Body of pancreas (tissue), 4 donors: ENCODE measurements around the gene PTPRH. TPM values are rescaled to one million over a fixed set of nuclear protein-coding genes. Genes with fewer than 3 reads are reported as not detected.

ENCODE experiments used
- ATAC-seq: fragments of 150-250 bp; one replicate; pipeline ENCODE4 v1.9.1; 2016
- DNase-seq, 4 donors: peaks; one replicate each; pipeline ENCODE4 v3.0.0-alpha.2; 2019
- H3K27ac ChIP-seq, 4 donors: fragments of 200-600 bp; sonication (generic); 1 replicate in 3 of 4; 2 replicates in 1 of 4; pipeline versions ENCODE4 v1.5.1 to v1.6.1; 2016 to 2019; ENCODE audit warnings: mild to moderate bottlenecking in 1 of 4, mixed read lengths in 1 of 4, moderate library complexity in 1 of 4
- H3K27me3 ChIP-seq, 2 donors: fragments of 200-600 bp; sonication (generic); one replicate each; pipeline ENCODE4 v1.6.0; 2016; ENCODE audit warnings: mild to moderate bottlenecking in 1 of 2
- H3K36me3 ChIP-seq, 2 donors: fragments of 200-600 bp; sonication (generic); replicated peaks in 1 of 2; 2 replicates each; pipeline ENCODE4 v1.5.1; 2016; ENCODE audit warnings: low read depth in 2 of 2; ENCODE audit not compliant: insufficient read depth in 1 of 2
- H3K4me1 ChIP-seq: fragments of 200-600 bp; sonication (generic); one replicate; pipeline ENCODE4 v1.6.0; 2016
- H3K4me3 ChIP-seq, 2 donors: fragments of 200-600 bp; sonication (generic); 1 replicate in 1 of 2; 2 replicates in 1 of 2; pipeline ENCODE4 v1.5.1; 2016 to 2019
- H3K9me3 ChIP-seq, 3 donors: fragments of 200-600 bp; sonication (generic); 1 replicate in 2 of 3; 2 replicates in 1 of 3; pipeline ENCODE4 v1.5.1; 2016
- POLR2A ChIP-seq, 3 donors: fragments of 450-650 bp; IDR thresholded peaks; one replicate each; pipeline ENCODE4 v1.6.1; 2016; ENCODE audit warnings: antibody characterized with exemption in 3 of 3, mild to moderate bottlenecking in 2 of 3
- WGBS, 2 donors: methylation state at CpG; one replicate each; pipeline ENCODE4 v1.1.5; 2017; 5-methylcytosine and 5-hydroxymethylcytosine counted together
- intact Hi-C: fragments of 100-400 bp; cut with DNase I; formaldehyde crosslinking; loops from one replicate; pipeline ENCODE4 v1.15.1; 2023
- total RNA-seq, 2 donors: library from RNA; depleted of rRNA; stranded (reverse); fragments of >200 nt; gene quantifications; one replicate each; pipeline ENCODE4 v1.1.0, GENCODE V29; 2016
- TF ChIP-seq, protein P1 (sequence below), 7 experiments: fragments of 450-650 bp in 4 of 7; fragments of 200-600 bp in 3 of 7; sonication (generic) in 3 of 7; IDR thresholded peaks; one replicate each; pipeline ENCODE4 v1.5.1; 2016 to 2019; ENCODE audit warnings: antibody characterized with exemption in 7 of 7

PTPRH gene
- total RNA-seq, 2 donors from 2014 or later, result 14.8 to 15.8 TPM

DNA sequence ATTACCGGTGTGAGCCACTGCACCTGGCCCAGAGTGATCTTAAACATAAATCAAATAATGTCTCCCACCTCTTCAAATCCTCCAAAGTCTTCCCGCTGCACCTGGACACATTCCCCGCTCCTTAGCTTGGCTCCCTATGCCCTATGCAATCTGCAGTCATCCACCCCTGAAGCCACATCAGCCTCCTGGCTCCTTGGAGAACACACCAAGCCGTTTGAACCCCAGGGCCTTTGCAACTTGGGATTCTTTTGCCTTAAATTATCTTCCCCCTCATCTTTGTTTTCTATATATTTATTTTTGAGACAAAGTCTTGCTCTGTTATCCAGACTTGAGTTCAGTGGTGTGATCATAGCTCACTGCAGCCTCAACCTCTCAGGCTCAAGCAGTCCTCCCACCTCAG, 40.2 kb downstream of the PTPRH start:
- ATAC-seq, result no peak

DNA sequence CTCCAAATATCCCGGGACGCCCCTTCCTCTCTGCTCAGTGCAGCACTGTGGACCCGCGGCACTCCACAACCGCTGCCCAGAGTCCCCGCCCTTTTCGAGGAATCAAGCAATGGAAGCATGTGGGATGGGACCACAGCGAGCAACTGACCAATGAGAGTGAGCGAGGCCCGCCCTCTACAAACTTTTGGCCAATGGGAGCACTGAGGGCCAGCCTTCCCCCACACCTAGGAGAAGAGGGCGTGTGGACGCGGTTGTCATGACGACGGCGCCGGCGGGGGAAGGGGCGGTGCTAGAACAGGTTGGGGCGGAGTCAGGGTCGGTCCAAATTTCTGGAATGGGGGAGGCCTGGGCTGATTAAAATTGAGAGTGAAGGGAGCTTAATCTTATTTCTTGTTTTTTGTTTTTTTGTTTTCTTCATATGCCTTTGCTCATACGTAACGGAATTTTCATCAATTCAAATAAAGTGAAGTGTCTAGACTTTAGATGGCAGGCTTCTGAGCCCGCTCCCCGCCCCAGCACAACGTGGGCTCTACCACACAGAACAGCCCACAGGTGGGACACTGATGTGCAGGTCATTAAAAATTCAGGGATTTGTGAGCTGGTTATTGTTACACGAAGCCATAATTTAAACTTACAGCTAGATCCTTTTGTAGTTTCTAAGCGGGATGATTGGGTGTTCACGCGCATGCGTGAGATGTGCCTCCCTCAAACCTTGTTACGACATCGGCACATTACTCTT, 42.6 kb downstream of the PTPRH start, which contains the start of gene DNAAF3:
Gene DNAAF3 (minus strand): TSS at position 84 of the 739 bp plus-strand sequence. CDS start 200 bp downstream, outside the sequence.
- ATAC-seq (peak; percentile 99), DNase-seq (peak; percentile 97 to 99 (median 98))
- Histone ChIP-seq H3K27ac (peak within 1 kb of the TSS; percentile 23 to 81 (median 46)), H3K27me3 (peaks cover 0 to 11% of the 10 kb centered on the region in 2 donors), H3K36me3 (no peaks in the 10 kb centered on the region), H3K4me3 (peak within 1 kb of the TSS in 1 of 2 donors; percentile 50), H3K9me3 (no peaks in the 10 kb centered on the region), H3K4me1 (peaks cover 17% of the 10 kb centered on the region)
- intact Hi-C loops, result no loop called here
- 1 to 3% methylated on average over 31 to 33 of the region's 33 CpGs for WGBS, 2 donors
- no peak for TF ChIP-seq POLR2A (IDR thresholded peaks at IDR 0.05)
- TF ChIP-seq, protein P1, sequence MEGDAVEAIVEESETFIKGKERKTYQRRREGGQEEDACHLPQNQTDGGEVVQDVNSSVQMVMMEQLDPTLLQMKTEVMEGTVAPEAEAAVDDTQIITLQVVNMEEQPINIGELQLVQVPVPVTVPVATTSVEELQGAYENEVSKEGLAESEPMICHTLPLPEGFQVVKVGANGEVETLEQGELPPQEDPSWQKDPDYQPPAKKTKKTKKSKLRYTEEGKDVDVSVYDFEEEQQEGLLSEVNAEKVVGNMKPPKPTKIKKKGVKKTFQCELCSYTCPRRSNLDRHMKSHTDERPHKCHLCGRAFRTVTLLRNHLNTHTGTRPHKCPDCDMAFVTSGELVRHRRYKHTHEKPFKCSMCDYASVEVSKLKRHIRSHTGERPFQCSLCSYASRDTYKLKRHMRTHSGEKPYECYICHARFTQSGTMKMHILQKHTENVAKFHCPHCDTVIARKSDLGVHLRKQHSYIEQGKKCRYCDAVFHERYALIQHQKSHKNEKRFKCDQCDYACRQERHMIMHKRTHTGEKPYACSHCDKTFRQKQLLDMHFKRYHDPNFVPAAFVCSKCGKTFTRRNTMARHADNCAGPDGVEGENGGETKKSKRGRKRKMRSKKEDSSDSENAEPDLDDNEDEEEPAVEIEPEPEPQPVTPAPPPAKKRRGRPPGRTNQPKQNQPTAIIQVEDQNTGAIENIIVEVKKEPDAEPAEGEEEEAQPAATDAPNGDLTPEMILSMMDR (IDR thresholded peaks at IDR 0.05), result peak in 2 of 7 experiments; percentile 23 to 39

More for the DNA sequence above, 40.2 kb downstream of the PTPRH start:
- Histone ChIP-seq H3K4me3 (no peak overlapping the region), H3K36me3 (no peaks in the 10 kb centered on the region), H3K4me1 (peaks cover 25% of the 10 kb centered on the region), H3K27me3 (peaks cover 0 to 18% of the 10 kb centered on the region in 2 donors), H3K9me3 (no peaks in the 10 kb centered on the region), H3K27ac (no peak overlapping the region)
- intact Hi-C loops, result no loop called here
- TF ChIP-seq POLR2A (IDR thresholded peaks at IDR 0.05), result no peak
- TF ChIP-seq, protein P1 (IDR thresholded peaks at IDR 0.05), result no peak
- no peak for DNase-seq
- WGBS, 2 donors, result 41 to 49% methylated on average over 4 of the region's 4 CpGs

- Histone ChIP-seq H3K4me3 (peak overlapping the region in 1 of 2 donors; percentile 50), H3K4me1 (peaks cover 17% of the 10 kb centered on the region), H3K27ac (peak overlapping the region in 3 of 4 donors; percentile 23 to 81 (median 42)), H3K27me3 (peaks cover 0 to 17% of the 10 kb centered on the region in 2 donors), H3K9me3 (no peaks in the 10 kb centered on the region), H3K36me3 (no peaks in the 10 kb centered on the region)
- DNase-seq (peak; percentile 60 to 81 (median 71)), ATAC-seq (peak; percentile 33)
- WGBS, 2 donors, result 1 to 13% methylated on average over 6 to 34 of the region's 34 CpGs
- intact Hi-C loops, result no loop called here
- no peak for TF ChIP-seq POLR2A (IDR thresholded peaks at IDR 0.05)
- TF ChIP-seq, protein P1 (IDR thresholded peaks at IDR 0.05), result peak in 6 of 7 experiments; percentile 20 to 59 (median 42)
Observed at GRCh38 chr19:55165952-55166529, 43.3 kb downstream of the PTPRH start.

- H3K9me3 ChIP-seq, result no peaks in the 10 kb centered on the region
- TF ChIP-seq, protein P1 (IDR thresholded peaks at IDR 0.05), result no peak
- TF ChIP-seq POLR2A (IDR thresholded peaks at IDR 0.05), result no peak
- intact Hi-C loops, result no loop called here
- DNase-seq, result no peak
- H3K36me3 ChIP-seq, result no peaks in the 10 kb centered on the region
- H3K27me3 ChIP-seq, result peaks cover 0 to 33% of the 10 kb centered on the region in 2 donors
- H3K27ac ChIP-seq, result no peak overlapping the region
- peaks cover 12% of the 10 kb centered on the region for H3K4me1 ChIP-seq
- H3K4me3 ChIP-seq, result no peak overlapping the region
- WGBS, 2 donors, result 23 to 37% methylated on average over 35 to 61 of the region's 61 CpGs
- no peak for ATAC-seq
Observed at GRCh38 chr19:55161571-55162322, 47.6 kb downstream of the PTPRH start.
